LNCaP clone FGC (cell line): Measurements from ENCODE around the gene ZNF593OS.

Experiments
- DNase-seq: peaks from one replicate; pipeline ENCODE4 v3.0.0-alpha.2; 2011; ENCODE audit warnings: low read depth
- H3K4me3 ChIP-seq: 2 replicates; pipeline ENCODE4 v1.5.1; 2011; ENCODE audit warnings: mild to moderate bottlenecking, low read depth, low read length, control low read depth
- TF ChIP-seq, protein P1 (sequence below): IDR thresholded peaks from 2 replicates; pipeline ENCODE4 v1.5.1; 2012; ENCODE audit warnings: mild to moderate bottlenecking; ENCODE audit not compliant: control insufficient read depth, insufficient read depth; ENCODE audit errors: extremely low read depth

The ZNF593OS gene

GRCh38 chr1:26132834-26133167 is 38.8 kb downstream of the ZNF593OS start:
- TF ChIP-seq, protein P1, sequence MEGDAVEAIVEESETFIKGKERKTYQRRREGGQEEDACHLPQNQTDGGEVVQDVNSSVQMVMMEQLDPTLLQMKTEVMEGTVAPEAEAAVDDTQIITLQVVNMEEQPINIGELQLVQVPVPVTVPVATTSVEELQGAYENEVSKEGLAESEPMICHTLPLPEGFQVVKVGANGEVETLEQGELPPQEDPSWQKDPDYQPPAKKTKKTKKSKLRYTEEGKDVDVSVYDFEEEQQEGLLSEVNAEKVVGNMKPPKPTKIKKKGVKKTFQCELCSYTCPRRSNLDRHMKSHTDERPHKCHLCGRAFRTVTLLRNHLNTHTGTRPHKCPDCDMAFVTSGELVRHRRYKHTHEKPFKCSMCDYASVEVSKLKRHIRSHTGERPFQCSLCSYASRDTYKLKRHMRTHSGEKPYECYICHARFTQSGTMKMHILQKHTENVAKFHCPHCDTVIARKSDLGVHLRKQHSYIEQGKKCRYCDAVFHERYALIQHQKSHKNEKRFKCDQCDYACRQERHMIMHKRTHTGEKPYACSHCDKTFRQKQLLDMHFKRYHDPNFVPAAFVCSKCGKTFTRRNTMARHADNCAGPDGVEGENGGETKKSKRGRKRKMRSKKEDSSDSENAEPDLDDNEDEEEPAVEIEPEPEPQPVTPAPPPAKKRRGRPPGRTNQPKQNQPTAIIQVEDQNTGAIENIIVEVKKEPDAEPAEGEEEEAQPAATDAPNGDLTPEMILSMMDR = no peak
- no peak overlapping the region for H3K4me3 ChIP-seq
- DNase-seq = no peak

GRCh38 chr1:26132128-26132833 is 39.4 kb downstream of the ZNF593OS start:
- no peak for DNase-seq
- no peak overlapping the region for H3K4me3 ChIP-seq
- TF ChIP-seq, protein P1 = no peak

DNA sequence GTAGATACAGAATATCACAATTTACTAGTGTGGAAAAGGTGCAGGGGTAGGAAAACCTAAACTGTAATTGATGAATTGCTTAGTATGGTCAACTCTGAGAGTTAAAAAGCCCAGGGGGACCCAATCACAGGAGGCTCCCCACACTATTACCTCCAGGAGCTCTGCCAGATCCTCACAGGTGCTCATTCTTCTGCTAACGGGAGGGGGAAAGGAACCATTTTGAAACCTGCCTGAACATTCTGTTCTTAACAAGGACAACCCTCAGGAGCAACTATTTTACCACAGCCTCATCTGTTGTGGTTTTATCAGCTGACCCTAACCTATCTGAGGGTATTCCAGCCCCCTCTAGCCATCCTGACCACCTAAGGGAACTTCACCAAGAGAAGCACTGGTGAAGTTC is 40.9 kb downstream of the ZNF593OS start:
- TF ChIP-seq, protein P1 = no peak
- DNase-seq = no peak

DNA sequence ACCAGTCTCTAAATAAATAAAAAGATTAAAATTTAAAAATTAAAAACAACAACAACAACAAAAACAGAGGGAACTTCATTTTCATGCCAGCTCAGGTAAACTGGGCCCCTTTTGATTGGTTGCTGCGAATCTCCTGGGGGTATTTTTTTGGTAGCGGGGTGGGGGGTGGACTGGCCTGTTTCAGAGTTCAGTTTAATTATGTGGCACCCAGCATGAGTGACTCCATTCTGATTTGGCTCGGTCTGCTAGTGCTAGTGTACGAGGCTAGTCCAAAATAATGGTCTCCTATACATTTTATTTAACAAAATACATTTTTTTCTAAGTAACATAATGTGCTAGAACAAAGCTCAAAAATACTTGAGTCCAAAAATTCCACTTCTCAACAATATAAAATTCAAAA is 41.9 kb downstream of the ZNF593OS start:
- H3K4me3 ChIP-seq = no peak overlapping the region
- no peak for DNase-seq
- TF ChIP-seq, protein P1 = no peak

More for the DNA sequence above, 40.9 kb downstream of the ZNF593OS start:
- no peak overlapping the region for H3K4me3 ChIP-seq

- H3K4me3 ChIP-seq = no peak overlapping the region
- TF ChIP-seq, protein P1 = no peak
- DNase-seq = no peak
Measured at GRCh38 chr1:26127235-26128163, 44.1 kb downstream of the ZNF593OS start.

- no peak overlapping the region for H3K4me3 ChIP-seq
- no peak for DNase-seq
- TF ChIP-seq, protein P1 = no peak
Measured at GRCh38 chr1:26126321-26127084, 45.1 kb downstream of the ZNF593OS start.
